Endodermal cell (in vitro differentiated cells): ENCODE data around the gene SRR. TPM values are rescaled to one million over a fixed set of nuclear protein-coding genes. Genes with fewer than 3 reads are reported as not detected.
"Not testable (repeated sequence)": the region's sequence is repeated elsewhere in the genome, so short reads cannot be mapped to it uniquely, and the experiment has no call there.

Experiments
- DNase-seq: peaks from one replicate; pipeline ENCODE4 v3.0.0-alpha.2; 2017
- H3K27ac ChIP-seq: 2 replicates; pipeline ENCODE4 v1.5.1; 2013; ENCODE audit warnings: mild to moderate bottlenecking, low read depth, low read length, moderate library complexity
- H3K27me3 ChIP-seq: 2 replicates; pipeline ENCODE4 v1.6.1; 2013; ENCODE audit warnings: mild to moderate bottlenecking, low read length, moderate library complexity; ENCODE audit not compliant: insufficient read depth, control insufficient read depth, poor library complexity, severe bottlenecking
- H3K36me3 ChIP-seq: 2 replicates; pipeline ENCODE4 v1.7.0; 2013; ENCODE audit warnings: mild to moderate bottlenecking, low read length, moderate library complexity; ENCODE audit not compliant: control insufficient read depth, insufficient read depth
- H3K4me1 ChIP-seq: one replicate; pipeline ENCODE4 v1.7.0; 2013; ENCODE audit warnings: low read length; ENCODE audit not compliant: control insufficient read depth, insufficient read depth
- H3K4me3 ChIP-seq: 2 replicates; pipeline ENCODE4 v1.5.1; 2013; ENCODE audit warnings: mild to moderate bottlenecking, low read length, moderate library complexity
- H3K9ac ChIP-seq: 2 replicates; pipeline ENCODE4 v1.6.1; 2013; ENCODE audit warnings: mild to moderate bottlenecking, low read length, moderate library complexity; ENCODE audit not compliant: poor library complexity, severe bottlenecking; ENCODE audit errors: extremely low read depth
- H3K9me3 ChIP-seq: 2 replicates; pipeline ENCODE4 v1.6.1; 2013; ENCODE audit warnings: mild to moderate bottlenecking, low read length, moderate library complexity; ENCODE audit not compliant: control insufficient read depth
- H3K27ac Mint-ChIP-seq: 2 replicates; pipeline ENCODE4 v1.8.0; 2020; ENCODE audit warnings: mixed read lengths
- H3K27me3 Mint-ChIP-seq: 2 replicates; pipeline ENCODE4 v1.8.0; 2021; ENCODE audit warnings: mild to moderate bottlenecking, mixed read lengths; ENCODE audit not compliant: insufficient read depth
- H3K36me3 Mint-ChIP-seq: 2 replicates; pipeline ENCODE4 v1.8.0; 2020; ENCODE audit warnings: low read depth, mixed read lengths
- H3K4me1 Mint-ChIP-seq: 2 replicates; pipeline ENCODE4 v1.8.0; 2020; ENCODE audit warnings: mixed read lengths
- H3K4me3 Mint-ChIP-seq: 2 replicates; pipeline ENCODE4 v1.8.0; 2020; ENCODE audit warnings: mild to moderate bottlenecking, moderate library complexity, mixed read lengths
- H3K9me3 Mint-ChIP-seq: 2 replicates; pipeline ENCODE4 v1.8.0; 2020; ENCODE audit warnings: mild to moderate bottlenecking, mixed read lengths
- CTCF ChIP-seq: fragments of 200-600 bp; sonication (generic); conservative IDR thresholded peaks from 2 replicates; pipeline ENCODE4 v1.5.0; 2021; ENCODE audit warnings: antibody characterized with exemption, mild to moderate bottlenecking
- WGBS, 2 experiments: methylation state at CpG; one replicate each; pipeline versions ENCODE4 v1.1.5 to v1.1.7; 2013; ENCODE audit warnings: missing lambda C conversion rate in 2 of 2, mixed read lengths in 1 of 2; ENCODE audit not compliant: insufficient coverage in 1 of 2, insufficient read length in 1 of 2; 5-methylcytosine and 5-hydroxymethylcytosine counted together
- long read RNA-seq, 4 experiments: library from polyadenylated mRNA in 2 of 4; library from RNA in 1 of 4; library from capped mRNA in 1 of 4; stranded (forward) in 3 of 4; unstranded in 1 of 4; transcript quantifications; one replicate each; pipeline ENCODE4 v2.0.0, GENCODE V29; 2020 to 2021; ENCODE audit warnings: inconsistent platforms in 1 of 4
- polyA plus RNA-seq, 2 experiments: library from polyadenylated mRNA; stranded (reverse); fragments of 50-300 nt; gene quantifications; one replicate each; pipeline ENCODE4 v1.2.3, GENCODE V29; 2013
- total RNA-seq, 2 donors: library from RNA; stranded (reverse); fragmentation: NEBNext Ultra II Directional in 1 of 2; extraction: Animal tissue kit (Norgen Biotek cat#: 25700) in 1 of 2; gene quantifications; 2 replicates in 1 of 2; 3 replicates in 1 of 2; pipeline ENCODE4 v1.2.1, GENCODE V29; 2021

The SRR gene
- total RNA-seq: 10 to 100 TPM; 10.2 to 38.0 TPM
- 28.8 TPM for polyA plus RNA-seq (2013, experiment 1 of 2)
- 28.2 TPM for polyA plus RNA-seq (2013, experiment 2 of 2)
- long read RNA-seq, experiment 1, partial matches to known transcripts: 6 of 14 reads
- long read RNA-seq, experiment 1, other reads (novel, unspliced or antisense): 4 of 14 reads
- long read RNA-seq, experiment 2, transcript SRR-201 (8 exons, 2,728 nt): major isoform, 45 of 54 reads
- long read RNA-seq, experiment 2, partial matches to known transcripts: 4 of 54 reads
- long read RNA-seq, experiment 2, other reads (novel, unspliced or antisense): 5 of 54 reads
- long read RNA-seq, experiment 3, transcript SRR-201 (8 exons, 2,728 nt): major isoform, 14 of 18 reads
- long read RNA-seq, experiment 3, partial matches to known transcripts: 0 of 18 reads
- long read RNA-seq, experiment 3, other reads (novel, unspliced or antisense): 4 of 18 reads
- long read RNA-seq, experiment 4, transcript SRR-201 (8 exons, 2,728 nt): major isoform, 71 of 81 reads
- long read RNA-seq, experiment 4, partial matches to known transcripts: 2 of 81 reads
- long read RNA-seq, experiment 4, other reads (novel, unspliced or antisense): 8 of 81 reads

- Histone ChIP-seq H3K4me1 (peaks cover 13% of the 10 kb centered on the region), H3K9me3 (no peaks in the 10 kb centered on the region), H3K36me3 (peaks cover 34% of the 10 kb centered on the region), H3K27ac (peak within 1 kb of the TSS; percentile 87), H3K9ac (peak within 1 kb of the TSS; percentile 98), H3K27me3 (no peaks in the 10 kb centered on the region), H3K4me3 (peak within 1 kb of the TSS; percentile 98)
- Mint-ChIP-seq H3K27ac (peak within 1 kb of the TSS; percentile 95), H3K4me1 (peaks cover 18% of the 10 kb centered on the region), H3K27me3 (no peaks in the 10 kb centered on the region), H3K4me3 (peak within 1 kb of the TSS; percentile 90), H3K9me3 (no peaks in the 10 kb centered on the region), H3K36me3 (peaks cover 32% of the 10 kb centered on the region)
- no peak for TF ChIP-seq CTCF
- WGBS, 2 experiments: 0 to 2% methylated on average over 28 to 108 of the region's 108 CpGs
- peak; percentile 98 for DNase-seq
Observed at GRCh38 chr17:2303204-2304188, at the start of gene SRR, which contains the start of gene SMG6. Gene SRR, plus strand, starts transcription at chr17:2303950. Its CDS starts 11,611 bp downstream, at chr17:2315561. Gene SMG6, minus strand, starts transcription at chr17:2303785. Its CDS starts 65 bp downstream, at chr17:2303720.

GRCh38 chr17:2258830-2259229 is 44.9 kb upstream of the SRR start:
- Mint-ChIP-seq H3K4me1 (peaks cover 24% of the 10 kb centered on the region), H3K36me3 (peaks cover 66% of the 10 kb centered on the region)
- not testable (repeated sequence) for H3K27ac Mint-ChIP-seq, H3K9ac ChIP-seq, H3K4me1 ChIP-seq, H3K9me3 ChIP-seq, H3K4me3 ChIP-seq, H3K27me3 ChIP-seq, H3K9me3 Mint-ChIP-seq, DNase-seq, H3K4me3 Mint-ChIP-seq, H3K27me3 Mint-ChIP-seq, H3K27ac ChIP-seq
- H3K36me3 ChIP-seq: peaks cover 63% of the 10 kb centered on the region
- 80 to 97% methylated on average over 1 to 8 of the region's 8 CpGs for WGBS, 2 experiments

- TF ChIP-seq CTCF: no peak
- H3K9ac ChIP-seq: no peak overlapping the region
- no peaks in the 10 kb centered on the region for H3K27me3 Mint-ChIP-seq
- no peaks in the 10 kb centered on the region for H3K4me1 ChIP-seq
- H3K36me3 Mint-ChIP-seq: peaks cover 63% of the 10 kb centered on the region
- H3K9me3 Mint-ChIP-seq: peaks cover 3% of the 10 kb centered on the region
- no peaks in the 10 kb centered on the region for H3K9me3 ChIP-seq
- H3K4me1 Mint-ChIP-seq: peaks cover 27% of the 10 kb centered on the region
- H3K27ac Mint-ChIP-seq: peak overlapping the region; percentile 49
- 93 to 95% methylated on average over 6 to 8 of the region's 8 CpGs for WGBS, 2 experiments
- H3K4me3 ChIP-seq: no peak overlapping the region
- H3K27me3 ChIP-seq: no peaks in the 10 kb centered on the region
- H3K4me3 Mint-ChIP-seq: no peak overlapping the region
- no peak overlapping the region for H3K27ac ChIP-seq
- DNase-seq: no peak
- H3K36me3 ChIP-seq: peaks cover 63% of the 10 kb centered on the region
Observed at GRCh38 chr17:2259769-2260536, 43.8 kb upstream of the SRR start.
